GM12873 (cell line): ENCODE results near the gene FBF1.
A peak's percentile ranks its signal among the peaks of the same experiment; 100 is the strongest.

ENCODE experiments used
- CTCF ChIP-seq: IDR thresholded peaks from 2 replicates; pipeline ENCODE4 v1.5.1; 2012; ENCODE audit warnings: low read depth, mild to moderate bottlenecking, moderate library complexity, low read length, control low read depth; ENCODE audit not compliant: insufficient read depth; ENCODE audit errors: missing control alignments

Gene FBF1

GRCh38 chr17:75900691-75901533, 39.9 kb downstream of the FBF1 start:
- no peak for TF ChIP-seq CTCF

- TF ChIP-seq CTCF, result no peak
Measured at GRCh38 chr17:75899767-75900468, 40.9 kb downstream of the FBF1 start.

GRCh38 chr17:75899353-75899752, 41.5 kb downstream of the FBF1 start:
- no peak for TF ChIP-seq CTCF

GRCh38 chr17:75898791-75899190, 42.1 kb downstream of the FBF1 start:
- TF ChIP-seq CTCF, result no peak

GRCh38 chr17:75898065-75898464, 42.8 kb downstream of the FBF1 start:
- TF ChIP-seq CTCF, result no peak

- no peak for TF ChIP-seq CTCF
Measured at GRCh38 chr17:75897160-75898019, 43.5 kb downstream of the FBF1 start.

- peak; percentile 37 for TF ChIP-seq CTCF
Measured at GRCh38 chr17:75896415-75897159, 44.3 kb downstream of the FBF1 start, which contains the start of gene TRIM65. TRIM65 (minus strand) TSS chr17:75896951; CDS start chr17:75896937, 14 bp downstream.
